Raji (cell line): ENCODE results near the gene CPT2.

Source experiments
- POLR2A ChIP-seq: IDR thresholded peaks from 2 replicates; pipeline ENCODE4 v1.6.1; 2011; ENCODE audit warnings: low read depth, low read length, control low read depth; ENCODE audit not compliant: insufficient read depth

The CPT2 gene

DNA sequence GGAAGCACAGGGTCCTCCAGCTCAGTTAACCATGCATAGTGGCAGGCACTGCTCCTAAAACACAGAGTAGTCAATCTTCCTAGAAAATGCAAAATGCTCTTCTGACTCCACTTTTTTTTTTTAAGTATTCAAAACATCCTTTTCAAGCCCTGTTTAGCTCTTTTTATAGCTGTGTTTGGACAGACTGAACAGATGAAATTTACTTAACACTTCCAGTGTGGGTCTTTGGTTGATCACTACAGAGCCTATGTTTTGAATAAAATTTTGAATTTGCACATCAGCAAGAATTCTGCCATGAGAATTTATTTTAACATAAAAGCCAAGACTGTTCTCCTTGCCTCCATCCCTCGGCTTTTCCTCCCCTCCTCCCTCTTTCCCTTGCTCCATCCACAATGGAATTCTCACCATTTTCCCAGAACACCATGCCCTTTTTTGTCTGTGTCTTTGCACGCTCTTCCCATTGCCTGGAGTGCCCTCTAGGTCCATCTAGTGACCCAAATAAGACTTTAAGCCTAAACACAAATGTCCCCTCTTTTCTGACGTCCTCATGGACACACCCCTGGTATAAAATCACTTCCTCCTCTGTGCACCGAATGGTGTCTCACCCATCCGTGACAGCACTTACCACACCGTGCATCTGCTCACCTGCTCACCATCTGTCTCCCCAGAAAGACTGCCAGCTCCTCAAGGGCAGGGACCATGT is 24.0 kb upstream of the CPT2 start:
- TF ChIP-seq POLR2A = no peak

- TF ChIP-seq POLR2A = no peak
These were observed 21.4 kb upstream of the CPT2 start for GRCh38 chr1:53174971-53175913.

DNA sequence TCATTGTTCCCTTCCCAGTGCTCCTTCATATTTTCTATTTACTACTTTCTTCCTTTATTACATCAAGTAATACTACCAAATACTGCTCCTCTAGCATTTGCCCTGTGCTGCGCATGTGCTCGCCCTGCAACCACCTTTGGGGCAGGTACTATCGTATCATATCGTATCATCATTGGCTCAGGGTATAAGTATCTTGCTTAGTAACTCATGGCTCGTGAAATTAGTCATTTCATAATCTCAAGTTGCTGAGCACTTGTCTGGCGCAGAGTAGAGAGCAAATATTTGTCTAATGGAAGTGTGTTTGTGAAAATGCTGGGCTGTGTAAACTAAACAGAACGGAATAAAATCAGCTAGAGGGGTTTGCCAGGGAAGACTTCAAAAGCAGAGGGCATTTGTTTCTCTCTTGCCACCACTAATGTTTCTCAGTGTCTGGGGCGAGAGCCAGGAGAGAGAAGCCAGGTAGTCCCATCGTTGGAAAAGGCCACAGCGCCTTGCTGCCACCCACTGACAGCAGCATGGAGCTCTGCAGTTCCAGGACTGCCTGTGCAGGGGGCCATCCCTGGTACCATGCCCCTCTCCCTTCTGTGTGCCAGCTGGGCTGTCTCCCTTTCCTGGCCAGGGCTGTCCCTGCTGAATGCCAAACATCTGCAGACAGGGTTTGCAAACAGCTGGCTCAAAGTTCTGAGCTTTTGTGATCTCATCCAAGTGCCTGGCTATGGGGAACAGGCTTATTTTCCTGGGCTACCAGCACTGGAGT is 20.0 kb upstream of the CPT2 start:
- no peak for TF ChIP-seq POLR2A

DNA sequence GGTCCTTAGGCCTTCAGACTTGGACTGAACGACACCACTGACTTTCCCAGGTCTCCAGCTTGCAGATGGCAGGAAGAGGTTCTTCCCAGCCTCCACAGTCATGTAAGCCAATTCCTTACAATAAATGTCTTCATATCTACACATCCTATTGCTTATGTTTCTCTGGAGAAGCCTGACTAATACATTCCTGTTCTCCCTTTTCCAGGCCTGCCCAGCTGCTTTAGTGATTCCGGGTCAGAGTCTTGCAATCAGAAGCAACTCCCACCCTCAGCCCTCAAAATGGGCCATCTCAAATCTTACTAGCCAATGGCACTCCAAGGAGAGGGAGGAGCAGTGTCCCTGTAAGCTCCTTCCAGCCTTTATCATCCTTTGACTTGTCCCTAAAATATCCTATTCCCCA is 16.4 kb upstream of the CPT2 start:
- TF ChIP-seq POLR2A = no peak

- no peak for TF ChIP-seq POLR2A
These were observed 15.7 kb upstream of the CPT2 start for GRCh38 chr1:53180951-53181350.

DNA sequence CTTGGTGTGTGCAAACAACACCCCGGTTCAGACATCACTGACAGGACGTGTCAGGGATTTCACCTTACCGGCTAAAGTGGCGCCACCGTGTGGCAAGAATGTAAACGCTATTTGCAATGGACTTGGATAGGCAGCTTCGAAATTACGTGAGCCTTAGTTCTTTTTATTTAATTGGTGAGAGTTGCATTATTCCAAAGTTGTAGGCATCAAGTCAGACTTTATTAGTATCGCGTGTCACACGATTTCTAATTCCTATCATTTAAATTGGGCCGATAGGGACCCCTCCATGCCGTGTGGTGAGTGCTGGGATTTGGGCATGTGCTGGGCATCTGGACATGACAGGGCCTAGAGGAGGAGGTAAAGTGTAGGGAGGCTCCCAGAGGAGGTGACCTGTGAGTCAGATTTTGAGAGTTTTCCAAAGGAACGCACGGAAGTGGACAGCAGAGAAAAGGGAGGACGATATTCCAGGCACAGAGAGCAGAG is 14.5 kb upstream of the CPT2 start:
- TF ChIP-seq POLR2A = no peak

DNA sequence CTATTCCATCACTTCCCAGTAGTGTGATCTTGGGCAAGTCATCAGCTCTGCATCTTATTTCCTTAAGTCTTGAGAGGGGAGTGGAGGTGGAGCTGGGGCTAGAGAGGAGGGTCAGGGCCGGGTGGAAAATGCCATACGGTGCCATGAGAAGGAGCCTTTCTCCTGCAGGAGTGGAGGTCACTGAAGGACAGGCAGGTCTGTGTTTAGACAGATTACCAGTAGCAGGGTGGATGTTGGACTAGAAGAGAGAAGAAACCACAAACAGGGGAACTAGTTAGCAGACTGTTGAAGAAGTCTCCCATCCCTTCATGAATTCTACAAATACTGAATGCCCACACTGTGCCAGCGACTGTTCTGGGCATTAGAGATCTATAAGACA is 13.9 kb upstream of the CPT2 start:
- no peak for TF ChIP-seq POLR2A

GRCh38 chr1:53183095-53183990 is 13.3 kb upstream of the CPT2 start:
- no peak for TF ChIP-seq POLR2A

DNA sequence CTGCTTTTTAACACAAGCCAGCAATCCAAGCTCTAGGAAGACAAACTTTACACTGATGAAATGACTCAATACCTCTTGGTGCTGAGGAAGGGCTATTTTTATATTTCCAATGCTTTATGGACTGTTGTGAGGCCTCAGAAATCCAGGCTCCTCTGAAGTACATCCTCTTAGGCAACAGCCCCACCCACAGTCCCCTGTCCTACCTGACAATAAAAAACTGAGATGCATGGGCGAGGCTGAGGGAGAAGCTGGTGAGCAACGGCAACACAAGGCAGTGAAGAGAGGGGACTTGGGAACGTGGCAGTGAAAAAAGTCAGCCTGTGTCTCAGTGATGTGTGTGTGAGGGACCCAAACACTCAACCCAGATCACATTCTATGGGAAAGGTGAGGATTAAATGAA is 10.1 kb upstream of the CPT2 start:
- no peak for TF ChIP-seq POLR2A

- no peak for TF ChIP-seq POLR2A
These were observed 9.2 kb upstream of the CPT2 start for GRCh38 chr1:53187401-53187800.

DNA sequence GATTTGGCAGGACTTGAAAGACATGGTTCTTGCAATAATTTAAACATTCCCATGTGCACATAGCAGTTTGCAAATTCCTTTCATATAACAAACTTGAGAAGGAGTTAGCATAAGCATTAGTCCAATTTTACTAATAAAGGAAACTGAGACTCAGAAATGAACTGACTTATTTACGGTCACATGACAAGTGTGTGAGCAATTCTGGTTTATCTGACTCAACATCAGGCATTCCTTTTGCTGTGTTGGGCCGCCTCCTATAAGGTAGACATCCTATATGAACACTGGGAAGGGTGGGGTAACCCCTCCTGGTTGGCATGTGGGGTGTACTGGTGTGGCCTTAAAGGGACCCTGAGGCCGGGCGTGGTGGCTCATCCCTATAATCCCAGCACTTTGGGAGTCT is 8.5 kb upstream of the CPT2 start:
- no peak for TF ChIP-seq POLR2A

- TF ChIP-seq POLR2A = no peak
These were observed 7.6 kb upstream of the CPT2 start for GRCh38 chr1:53189061-53189460.

- TF ChIP-seq POLR2A = no peak
These were observed 6.4 kb upstream of the CPT2 start for GRCh38 chr1:53190210-53190611.

GRCh38 chr1:53195246-53196016 is 1.2 kb upstream of the CPT2 start:
- TF ChIP-seq POLR2A = no peak
